ENCODE data around the gene ARHGAP18. TPM values are rescaled to one million over a fixed set of nuclear protein-coding genes. Genes with fewer than 3 reads are reported as not detected.

The ARHGAP18 gene
- 10 to 100 TPM; 14.3 to 17.7 TPM for total RNA-seq
- 4.1 TPM for polyA plus RNA-seq (2013, experiment 1 of 2)
- 4.5 TPM for polyA plus RNA-seq (2013, experiment 2 of 2)
- long read RNA-seq, experiment 1, full-length matches to known transcripts, result 3 of 6 reads
- long read RNA-seq, experiment 1, partial matches to known transcripts, result 1 of 6 reads
- long read RNA-seq, experiment 1, other reads (novel, unspliced or antisense), result 2 of 6 reads
- long read RNA-seq, experiment 2, full-length matches to known transcripts, result 39 of 59 reads
- long read RNA-seq, experiment 2, partial matches to known transcripts, result 4 of 59 reads
- long read RNA-seq, experiment 2, other reads (novel, unspliced or antisense), result 16 of 59 reads
- long read RNA-seq, experiment 3, full-length matches to known transcripts, result 17 of 99 reads
- long read RNA-seq, experiment 3, partial matches to known transcripts, result 67 of 99 reads
- long read RNA-seq, experiment 3, other reads (novel, unspliced or antisense), result 15 of 99 reads
- long read RNA-seq, experiment 4, full-length matches to known transcripts, result 4 of 19 reads
- long read RNA-seq, experiment 4, partial matches to known transcripts, result 9 of 19 reads
- long read RNA-seq, experiment 4, other reads (novel, unspliced or antisense), result 6 of 19 reads

GRCh38 chr6:129709769-129710449, at the start of gene ARHGAP18:
Gene ARHGAP18, minus strand, starts transcription at chr6:129710177. Its CDS starts 41 bp downstream, at chr6:129710136.
- 4 to 5% methylated on average over 4 to 23 of the region's 23 CpGs for WGBS, 2 experiments (ENCODE audit: insufficient coverage in 1 of 2, insufficient read length in 1 of 2)
- no peaks in the 10 kb centered on the region for H3K36me3 ChIP-seq (ENCODE audit: control insufficient read depth, insufficient read depth, low read length)
- H3K9me3 Mint-ChIP-seq, result no peaks in the 10 kb centered on the region
- no peaks in the 10 kb centered on the region for H3K27me3 ChIP-seq (ENCODE audit: control insufficient read depth, insufficient read depth, low read length, poor library complexity, severe bottlenecking)
- peak within 1 kb of the TSS; percentile 89 for H3K4me3 ChIP-seq (ENCODE audit: low read length)
- H3K9me3 ChIP-seq (ENCODE audit: control insufficient read depth, low read length), result no peaks in the 10 kb centered on the region
- H3K4me1 Mint-ChIP-seq, result peaks cover 32% of the 10 kb centered on the region
- peak; percentile 96 for DNase-seq
- peak within 1 kb of the TSS; percentile 33 for H3K9ac ChIP-seq (ENCODE audit: extremely low read depth, low read length, poor library complexity, severe bottlenecking)
- peak within 1 kb of the TSS; percentile 25 for H3K27ac ChIP-seq (ENCODE audit: low read depth, low read length)
- H3K27ac Mint-ChIP-seq, result peak within 1 kb of the TSS; percentile 94
- peaks cover 14% of the 10 kb centered on the region for H3K4me1 ChIP-seq (ENCODE audit: control insufficient read depth, insufficient read depth, low read length)
- peaks cover 8% of the 10 kb centered on the region for H3K36me3 Mint-ChIP-seq (ENCODE audit: low read depth)
- peak within 1 kb of the TSS; percentile 71 for H3K4me3 Mint-ChIP-seq
- no peak for TF ChIP-seq CTCF (conservative IDR thresholded peaks at IDR 0.05)
- H3K27me3 Mint-ChIP-seq (ENCODE audit: insufficient read depth), result no peaks in the 10 kb centered on the region

- no peaks in the 10 kb centered on the region for H3K9me3 Mint-ChIP-seq
- peaks cover 8% of the 10 kb centered on the region for H3K4me1 Mint-ChIP-seq
- no peak for DNase-seq
- H3K4me1 ChIP-seq (ENCODE audit: control insufficient read depth, insufficient read depth, low read length), result no peaks in the 10 kb centered on the region
- no peak overlapping the region for H3K27ac Mint-ChIP-seq
- H3K9me3 ChIP-seq (ENCODE audit: control insufficient read depth, low read length), result no peaks in the 10 kb centered on the region
- no peaks in the 10 kb centered on the region for H3K27me3 Mint-ChIP-seq (ENCODE audit: insufficient read depth)
- no peak overlapping the region for H3K9ac ChIP-seq (ENCODE audit: extremely low read depth, low read length, poor library complexity, severe bottlenecking)
- H3K36me3 Mint-ChIP-seq (ENCODE audit: low read depth), result no peaks in the 10 kb centered on the region
- no peak for TF ChIP-seq CTCF (conservative IDR thresholded peaks at IDR 0.05)
- no peak overlapping the region for H3K4me3 Mint-ChIP-seq
- H3K27ac ChIP-seq (ENCODE audit: low read depth, low read length), result no peak overlapping the region
- no peaks in the 10 kb centered on the region for H3K36me3 ChIP-seq (ENCODE audit: control insufficient read depth, insufficient read depth, low read length)
- H3K27me3 ChIP-seq (ENCODE audit: control insufficient read depth, insufficient read depth, low read length, poor library complexity, severe bottlenecking), result no peaks in the 10 kb centered on the region
- H3K4me3 ChIP-seq (ENCODE audit: low read length), result no peak overlapping the region
- 100% methylated on average over 1 of the region's 1 CpG; no CpG with 5 or more reads in 1 of the 2 experiments for WGBS, 2 experiments (ENCODE audit: insufficient coverage in 1 of 2, insufficient read length in 1 of 2)
Observed at GRCh38 chr6:129755787-129756186, 45.8 kb upstream of the ARHGAP18 start.

- DNase-seq, result no peak
- Histone ChIP-seq H3K4me1 (ENCODE audit: control insufficient read depth, insufficient read depth, low read length) (no peaks in the 10 kb centered on the region), H3K4me3 (ENCODE audit: low read length) (no peak overlapping the region), H3K27me3 (ENCODE audit: control insufficient read depth, insufficient read depth, low read length, poor library complexity, severe bottlenecking) (no peaks in the 10 kb centered on the region), H3K9ac (ENCODE audit: extremely low read depth, low read length, poor library complexity, severe bottlenecking) (no peak overlapping the region), H3K9me3 (ENCODE audit: control insufficient read depth, low read length) (no peaks in the 10 kb centered on the region), H3K27ac (ENCODE audit: low read depth, low read length) (no peak overlapping the region), H3K36me3 (ENCODE audit: control insufficient read depth, insufficient read depth, low read length) (no peaks in the 10 kb centered on the region)
- no peak for TF ChIP-seq CTCF (conservative IDR thresholded peaks at IDR 0.05)
- Mint-ChIP-seq H3K27ac (no peak overlapping the region), H3K9me3 (no peaks in the 10 kb centered on the region), H3K36me3 (ENCODE audit: low read depth) (no peaks in the 10 kb centered on the region), H3K4me1 (peaks cover 8% of the 10 kb centered on the region), H3K4me3 (no peak overlapping the region), H3K27me3 (ENCODE audit: insufficient read depth) (no peaks in the 10 kb centered on the region)
- 96% methylated on average over 2 of the region's 2 CpGs; no CpG with 5 or more reads in 1 of the 2 experiments for WGBS, 2 experiments (ENCODE audit: insufficient coverage in 1 of 2, insufficient read length in 1 of 2)
Observed at GRCh38 chr6:129754750-129755149, 44.8 kb upstream of the ARHGAP18 start.

Measured in endodermal cell (in vitro differentiated cells).